Measurements from ENCODE around the gene KRT37.
"Not testable (repeated sequence)": the region's sequence is repeated elsewhere in the genome, so short reads cannot be mapped to it uniquely, and the experiment has no call there.

The KRT37 gene

GRCh38 chr17:41411072-41411840 is 13.1 kb downstream of the KRT37 start:
- Histone ChIP-seq H3K9me3 (ENCODE audit: control insufficient read depth, insufficient read depth, low read length) (no peaks in the 10 kb centered on the region), H3K27ac (ENCODE audit: low read length) (no peak overlapping the region), H3K27me3 (ENCODE audit: control insufficient read depth, insufficient read depth, low read length) (no peaks in the 10 kb centered on the region), H3K4me3 (ENCODE audit: low read length) (no peak overlapping the region), H3K36me3 (ENCODE audit: control insufficient read depth, insufficient read depth, low read length) (no peaks in the 10 kb centered on the region), H3K4me1 (ENCODE audit: control insufficient read depth, insufficient read depth, low read length) (0 out of 2 replicates have a peak, but pooled peaks cover 1% of the 10 kb centered on the region)
- no CpG with 5 or more reads among the region's 20 CpGs for WGBS (ENCODE audit: insufficient coverage, insufficient read length)
- no peak for DNase-seq (ENCODE audit: low read depth, low spot score)

- H3K4me3 ChIP-seq (ENCODE audit: low read length) = no peak overlapping the region
- H3K9me3 ChIP-seq (ENCODE audit: control insufficient read depth, insufficient read depth, low read length) = no peaks in the 10 kb centered on the region
- no peaks in the 10 kb centered on the region for H3K4me1 ChIP-seq (ENCODE audit: control insufficient read depth, insufficient read depth, low read length)
- no peak for DNase-seq (ENCODE audit: low read depth, low spot score)
- no peaks in the 10 kb centered on the region for H3K27me3 ChIP-seq (ENCODE audit: control insufficient read depth, insufficient read depth, low read length)
- WGBS (ENCODE audit: insufficient coverage, insufficient read length) = no CpG with 5 or more reads among the region's 10 CpGs
- no peak overlapping the region for H3K27ac ChIP-seq (ENCODE audit: low read length)
- no peaks in the 10 kb centered on the region for H3K36me3 ChIP-seq (ENCODE audit: control insufficient read depth, insufficient read depth, low read length)
Measured at GRCh38 chr17:41407226-41407625, 17.2 kb downstream of the KRT37 start.

GRCh38 chr17:41406205-41406604 is 18.2 kb downstream of the KRT37 start:
- Histone ChIP-seq H3K36me3 (ENCODE audit: control insufficient read depth, insufficient read depth, low read length) (no peaks in the 10 kb centered on the region), H3K27ac (ENCODE audit: low read length) (no peak overlapping the region), H3K4me3 (ENCODE audit: low read length) (no peak overlapping the region), H3K4me1 (ENCODE audit: control insufficient read depth, insufficient read depth, low read length) (no peaks in the 10 kb centered on the region), H3K27me3 (ENCODE audit: control insufficient read depth, insufficient read depth, low read length) (no peaks in the 10 kb centered on the region), H3K9me3 (ENCODE audit: control insufficient read depth, insufficient read depth, low read length) (no peaks in the 10 kb centered on the region)
- WGBS (ENCODE audit: insufficient coverage, insufficient read length) = no CpG with 5 or more reads among the region's 5 CpGs
- DNase-seq (ENCODE audit: low read depth, low spot score) = no peak

GRCh38 chr17:41404024-41404671 is 20.2 kb downstream of the KRT37 start:
- Histone ChIP-seq H3K4me1 (ENCODE audit: control insufficient read depth, insufficient read depth, low read length) (no peaks in the 10 kb centered on the region), H3K9me3 (ENCODE audit: control insufficient read depth, insufficient read depth, low read length) (no peaks in the 10 kb centered on the region), H3K27me3 (ENCODE audit: control insufficient read depth, insufficient read depth, low read length) (no peaks in the 10 kb centered on the region), H3K36me3 (ENCODE audit: control insufficient read depth, insufficient read depth, low read length) (no peaks in the 10 kb centered on the region), H3K4me3 (ENCODE audit: low read length) (no peak overlapping the region), H3K27ac (ENCODE audit: low read length) (no peak overlapping the region)
- DNase-seq (ENCODE audit: low read depth, low spot score) = no peak
- no CpG with 5 or more reads among the region's 7 CpGs for WGBS (ENCODE audit: insufficient coverage, insufficient read length)

- WGBS (ENCODE audit: insufficient coverage, insufficient read length) = no CpG with 5 or more reads among the region's 4 CpGs
- no peaks in the 10 kb centered on the region for H3K4me1 ChIP-seq (ENCODE audit: control insufficient read depth, insufficient read depth, low read length)
- no peaks in the 10 kb centered on the region for H3K27me3 ChIP-seq (ENCODE audit: control insufficient read depth, insufficient read depth, low read length)
- no peak overlapping the region for H3K27ac ChIP-seq (ENCODE audit: low read length)
- H3K4me3 ChIP-seq (ENCODE audit: low read length) = no peak overlapping the region
- no peaks in the 10 kb centered on the region for H3K9me3 ChIP-seq (ENCODE audit: control insufficient read depth, insufficient read depth, low read length)
- no peaks in the 10 kb centered on the region for H3K36me3 ChIP-seq (ENCODE audit: control insufficient read depth, insufficient read depth, low read length)
- no peak for DNase-seq (ENCODE audit: low read depth, low spot score)
Measured at GRCh38 chr17:41403404-41404023, 20.9 kb downstream of the KRT37 start.

GRCh38 chr17:41402161-41402560 is 22.2 kb downstream of the KRT37 start:
- no peaks in the 10 kb centered on the region for H3K4me1 ChIP-seq (ENCODE audit: control insufficient read depth, insufficient read depth, low read length)
- no peaks in the 10 kb centered on the region for H3K9me3 ChIP-seq (ENCODE audit: control insufficient read depth, insufficient read depth, low read length)
- no peak for DNase-seq (ENCODE audit: low read depth, low spot score)
- no peaks in the 10 kb centered on the region for H3K27me3 ChIP-seq (ENCODE audit: control insufficient read depth, insufficient read depth, low read length)
- H3K4me3 ChIP-seq (ENCODE audit: low read length) = no peak overlapping the region
- H3K27ac ChIP-seq (ENCODE audit: low read length) = no peak overlapping the region
- no peaks in the 10 kb centered on the region for H3K36me3 ChIP-seq (ENCODE audit: control insufficient read depth, insufficient read depth, low read length)
- WGBS (ENCODE audit: insufficient coverage, insufficient read length) = no CpG with 5 or more reads among the region's 5 CpGs

GRCh38 chr17:41396996-41397660 is 27.3 kb downstream of the KRT37 start, which contains the start of gene KRT31:
KRT31 (minus strand) TSS chr17:41397608; CDS start chr17:41397539, 69 bp downstream.
- Histone ChIP-seq H3K4me3 (ENCODE audit: low read length) (no peak within 1 kb of the TSS), H3K4me1 (ENCODE audit: control insufficient read depth, insufficient read depth, low read length) (no peaks in the 10 kb centered on the region), H3K36me3 (ENCODE audit: control insufficient read depth, insufficient read depth, low read length) (no peaks in the 10 kb centered on the region), H3K27ac (ENCODE audit: low read length) (no peak within 1 kb of the TSS), H3K9me3 (ENCODE audit: control insufficient read depth, insufficient read depth, low read length) (no peaks in the 10 kb centered on the region), H3K27me3 (ENCODE audit: control insufficient read depth, insufficient read depth, low read length) (no peaks in the 10 kb centered on the region)
- DNase-seq (ENCODE audit: low read depth, low spot score) = no peak
- WGBS (ENCODE audit: insufficient coverage, insufficient read length) = no CpG with 5 or more reads among the region's 16 CpGs

- DNase-seq (ENCODE audit: low read depth, low spot score) = no peak
- H3K27ac ChIP-seq (ENCODE audit: low read length) = no peak overlapping the region
- no peak overlapping the region for H3K4me3 ChIP-seq (ENCODE audit: low read length)
- H3K4me1 ChIP-seq (ENCODE audit: control insufficient read depth, insufficient read depth, low read length) = no peaks in the 10 kb centered on the region
- no peaks in the 10 kb centered on the region for H3K36me3 ChIP-seq (ENCODE audit: control insufficient read depth, insufficient read depth, low read length)
- WGBS (ENCODE audit: insufficient coverage, insufficient read length) = no CpG with 5 or more reads among the region's 7 CpGs
- no peaks in the 10 kb centered on the region for H3K9me3 ChIP-seq (ENCODE audit: control insufficient read depth, insufficient read depth, low read length)
- no peaks in the 10 kb centered on the region for H3K27me3 ChIP-seq (ENCODE audit: control insufficient read depth, insufficient read depth, low read length)
Measured at GRCh38 chr17:41396340-41396739, 28.0 kb downstream of the KRT37 start.

GRCh38 chr17:41395611-41396010 is 28.8 kb downstream of the KRT37 start:
- Histone ChIP-seq H3K36me3 (ENCODE audit: control insufficient read depth, insufficient read depth, low read length) (no peaks in the 10 kb centered on the region), H3K27me3 (ENCODE audit: control insufficient read depth, insufficient read depth, low read length) (no peaks in the 10 kb centered on the region), H3K9me3 (ENCODE audit: control insufficient read depth, insufficient read depth, low read length) (no peaks in the 10 kb centered on the region), H3K4me1 (ENCODE audit: control insufficient read depth, insufficient read depth, low read length) (no peaks in the 10 kb centered on the region), H3K27ac (ENCODE audit: low read length) (no peak overlapping the region), H3K4me3 (ENCODE audit: low read length) (no peak overlapping the region)
- no peak for DNase-seq (ENCODE audit: low read depth, low spot score)
- no CpG with 5 or more reads among the region's 1 CpG for WGBS (ENCODE audit: insufficient coverage, insufficient read length)

GRCh38 chr17:41395044-41395443 is 29.3 kb downstream of the KRT37 start:
- not testable (repeated sequence) for H3K9me3 ChIP-seq (ENCODE audit: control insufficient read depth, insufficient read depth, low read length); H3K36me3 ChIP-seq (ENCODE audit: control insufficient read depth, insufficient read depth, low read length); H3K4me3 ChIP-seq (ENCODE audit: low read length); H3K27me3 ChIP-seq (ENCODE audit: control insufficient read depth, insufficient read depth, low read length); H3K4me1 ChIP-seq (ENCODE audit: control insufficient read depth, insufficient read depth, low read length); DNase-seq (ENCODE audit: low read depth, low spot score); H3K27ac ChIP-seq (ENCODE audit: low read length)
- WGBS (ENCODE audit: insufficient coverage, insufficient read length) = no CpG with 5 or more reads among the region's 12 CpGs
